Esophagus muscularis mucosa (tissue), 4 donors: Measurements from ENCODE around the gene GJA4. TPM values are rescaled to one million over a fixed set of nuclear protein-coding genes. Genes with fewer than 3 reads are reported as not detected.

ENCODE experiments used
- DNase-seq: peaks from one replicate; pipeline ENCODE4 v3.0.0-alpha.2; 2017; ENCODE audit errors: extremely low spot score
- H3K27ac ChIP-seq, 4 donors: fragments of 200-600 bp; sonication (generic); replicated peaks in 1 of 4; 1 replicate in 3 of 4; 2 replicates in 1 of 4; pipeline ENCODE4 v1.5.1; 2016 to 2019; ENCODE audit warnings: mild to moderate bottlenecking in 1 of 4
- H3K27me3 ChIP-seq, 4 donors: fragments of 200-600 bp; sonication (generic); one replicate each; pipeline versions ENCODE4 v1.5.1 to v1.6.0; 2016 to 2019
- H3K36me3 ChIP-seq, 4 donors: fragments of 200-600 bp; sonication (generic); one replicate each; pipeline ENCODE4 v1.5.1; 2016 to 2019
- H3K4me1 ChIP-seq, 4 donors: fragments of 200-600 bp; sonication (generic); one replicate each; pipeline ENCODE4 v1.5.1; 2016 to 2019
- H3K4me3 ChIP-seq, 4 donors: fragments of 200-600 bp; sonication (generic); 1 replicate in 2 of 4; 2 replicates in 2 of 4; pipeline ENCODE4 v1.5.1; 2016 to 2019; ENCODE audit warnings: mild to moderate bottlenecking in 4 of 4, moderate library complexity in 1 of 4
- H3K9me3 ChIP-seq, 4 donors: fragments of 200-600 bp; sonication (generic); 1 replicate in 3 of 4; 2 replicates in 1 of 4; pipeline ENCODE4 v1.5.1; 2016 to 2019
- CTCF ChIP-seq, 3 experiments: fragments of 200-600 bp in 2 of 3; fragments of 450-650 bp in 1 of 3; sonication (generic) in 2 of 3; IDR thresholded peaks; one replicate each; pipeline ENCODE4 v1.5.1; 2017 to 2019; ENCODE audit warnings: antibody characterized with exemption in 3 of 3, mild to moderate bottlenecking in 2 of 3, moderate library complexity in 1 of 3
- EP300 ChIP-seq: sonication (generic); formaldehyde crosslinking; IDR thresholded peaks from one replicate; pipeline ENCODE4 v1.6.1; 2017; ENCODE audit warnings: antibody characterized with exemption
- POLR2A ChIP-seq: fragments of 450-650 bp; IDR thresholded peaks from one replicate; pipeline ENCODE4 v1.6.1; 2017; ENCODE audit warnings: antibody characterized with exemption, moderate library complexity, mild to moderate bottlenecking, low read depth
- POLR2AphosphoS5 ChIP-seq, 2 donors: sonication (generic); formaldehyde crosslinking; IDR thresholded peaks; one replicate each; pipeline ENCODE4 v1.6.1; 2017; ENCODE audit warnings: antibody characterized with exemption in 2 of 2
- WGBS: methylation state at CpG from one replicate; pipeline ENCODE4 v1.1.5; 2018; 5-methylcytosine and 5-hydroxymethylcytosine counted together
- intact Hi-C: fragments of 100-400 bp; cut with DNase I; formaldehyde crosslinking; loops from one replicate; pipeline ENCODE4 v1.15.1; 2023
- total RNA-seq, 4 donors: library from RNA; depleted of rRNA; stranded (reverse); fragments of >200 nt; gene quantifications; one replicate each; pipeline versions ENCODE4 v1.1.0 to v1.2.1, GENCODE V29; 2016

The GJA4 gene
- total RNA-seq, 4 donors from 2014 or later, result 5.8 to 41.0 (median 28.0) TPM

- DNase-seq, result no peak
- intact Hi-C loops, result no loop called here
Measured at GRCh38 chr1:34759503-34760357, 33.1 kb upstream of the GJA4 start, which contains the start of gene GJB4. Gene GJB4, plus strand, starts transcription at chr1:34759740. Its CDS starts 1,515 bp downstream, at chr1:34761255.

DNA sequence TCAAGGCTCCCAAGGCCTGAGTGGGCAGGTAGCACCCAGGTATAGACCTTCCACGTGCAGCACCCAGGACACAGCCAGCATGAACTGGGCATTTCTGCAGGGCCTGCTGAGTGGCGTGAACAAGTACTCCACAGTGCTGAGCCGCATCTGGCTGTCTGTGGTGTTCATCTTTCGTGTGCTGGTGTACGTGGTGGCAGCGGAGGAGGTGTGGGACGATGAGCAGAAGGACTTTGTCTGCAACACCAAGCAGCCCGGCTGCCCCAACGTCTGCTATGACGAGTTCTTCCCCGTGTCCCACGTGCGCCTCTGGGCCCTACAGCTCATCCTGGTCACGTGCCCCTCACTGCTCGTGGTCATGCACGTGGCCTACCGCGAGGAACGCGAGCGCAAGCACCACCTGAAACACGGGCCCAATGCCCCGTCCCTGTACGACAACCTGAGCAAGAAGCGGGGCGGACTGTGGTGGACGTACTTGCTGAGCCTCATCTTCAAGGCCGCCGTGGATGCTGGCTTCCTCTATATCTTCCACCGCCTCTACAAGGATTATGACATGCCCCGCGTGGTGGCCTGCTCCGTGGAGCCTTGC, 31.5 kb upstream of the GJA4 start:
- Histone ChIP-seq H3K4me1 (no peaks in the 10 kb centered on the region), H3K4me3 (no peak overlapping the region), H3K9me3 (peaks cover 0 to 6% (median 0%) of the 10 kb centered on the region in 4 donors), H3K27ac (no peak overlapping the region), H3K27me3 (peaks cover 0 to 43% (median 0%) of the 10 kb centered on the region in 4 donors), H3K36me3 (no peaks in the 10 kb centered on the region)
- TF ChIP-seq POLR2AphosphoS5 (IDR thresholded peaks at IDR 0.05) (no peak), POLR2A (no peak)
- intact Hi-C loops, result no loop called here
- 96% methylated on average over 31 of the region's 33 CpGs for WGBS
- no peak for DNase-seq

More at GRCh38 chr1:34759503-34760357, 33.1 kb upstream of the GJA4 start, which contains the start of gene GJB4:
- no peak within 1 kb of the TSS for H3K27ac ChIP-seq
- peaks cover 0 to 6% (median 0%) of the 10 kb centered on the region in 4 donors for H3K9me3 ChIP-seq
- H3K27me3 ChIP-seq, result peaks cover 0 to 54% (median 0%) of the 10 kb centered on the region in 4 donors
- no peaks in the 10 kb centered on the region for H3K4me1 ChIP-seq
- no peaks in the 10 kb centered on the region for H3K36me3 ChIP-seq
- no peak for TF ChIP-seq CTCF (IDR thresholded peaks at IDR 0.05)
- TF ChIP-seq POLR2AphosphoS5 (IDR thresholded peaks at IDR 0.05), result no peak
- no peak for TF ChIP-seq POLR2A
- TF ChIP-seq EP300, result no peak
- WGBS, result 59% methylated on average over 10 of the region's 10 CpGs
- no peak within 1 kb of the TSS for H3K4me3 ChIP-seq

DNA sequence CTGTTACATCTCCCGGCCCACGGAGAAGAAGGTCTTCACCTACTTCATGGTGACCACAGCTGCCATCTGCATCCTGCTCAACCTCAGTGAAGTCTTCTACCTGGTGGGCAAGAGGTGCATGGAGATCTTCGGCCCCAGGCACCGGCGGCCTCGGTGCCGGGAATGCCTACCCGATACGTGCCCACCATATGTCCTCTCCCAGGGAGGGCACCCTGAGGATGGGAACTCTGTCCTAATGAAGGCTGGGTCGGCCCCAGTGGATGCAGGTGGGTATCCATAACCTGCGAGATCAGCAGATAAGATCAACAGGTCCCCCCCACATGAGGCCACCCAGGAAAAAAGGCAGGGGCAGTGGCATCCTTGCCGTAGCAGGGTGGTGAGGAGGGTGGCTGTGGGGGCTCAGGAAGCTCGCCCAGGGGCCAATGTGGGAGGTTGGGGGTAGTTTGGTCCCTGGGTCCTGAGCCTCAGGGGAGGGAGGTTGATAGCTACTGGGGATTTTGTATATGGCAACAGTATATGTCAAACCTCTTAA, 31.0 kb upstream of the GJA4 start:
- Histone ChIP-seq H3K4me3 (no peak overlapping the region), H3K4me1 (no peaks in the 10 kb centered on the region), H3K27ac (no peak overlapping the region), H3K36me3 (no peaks in the 10 kb centered on the region), H3K9me3 (peaks cover 0 to 6% (median 0%) of the 10 kb centered on the region in 4 donors), H3K27me3 (peaks cover 0 to 42% (median 0%) of the 10 kb centered on the region in 4 donors)
- DNase-seq, result no peak
- WGBS, result 78% methylated on average over 5 of the region's 13 CpGs
- TF ChIP-seq POLR2AphosphoS5 (IDR thresholded peaks at IDR 0.05), result no peak
- no peak for TF ChIP-seq CTCF (IDR thresholded peaks at IDR 0.05)
- no peak for TF ChIP-seq EP300
- TF ChIP-seq POLR2A, result no peak
- intact Hi-C loops, result no loop called here

GRCh38 chr1:34762474-34763141, 30.2 kb upstream of the GJA4 start:
- no peak for TF ChIP-seq POLR2A
- no peak for TF ChIP-seq EP300
- TF ChIP-seq CTCF (IDR thresholded peaks at IDR 0.05), result no peak
- Histone ChIP-seq H3K36me3 (no peaks in the 10 kb centered on the region), H3K4me1 (no peaks in the 10 kb centered on the region), H3K27me3 (peaks cover 0 to 41% (median 0%) of the 10 kb centered on the region in 4 donors), H3K9me3 (peaks cover 0 to 6% (median 0%) of the 10 kb centered on the region in 4 donors), H3K4me3 (no peak overlapping the region), H3K27ac (no peak overlapping the region)
- WGBS, result 81% methylated on average over 7 of the region's 7 CpGs
- intact Hi-C loops, result no loop called here
- no peak for DNase-seq
